Heart left ventricle (tissue), 13 donors: Measurements from ENCODE around the gene MBD3.

Experiments used
- CTCF ChIP-seq, 12 donors: fragments of 200-600 bp; sonication (generic) in 4 of 12; IDR thresholded peaks; one replicate each; pipeline versions ENCODE4 v1.5.0 to v1.8.0; 2018 to 2022; ENCODE audit warnings: antibody characterized with exemption in 12 of 12, mild to moderate bottlenecking in 5 of 12
- POLR2A ChIP-seq, 2 donors: fragments of 450-650 bp; IDR thresholded peaks; one replicate each; pipeline ENCODE4 v1.6.1; 2017; ENCODE audit warnings: antibody characterized with exemption in 2 of 2, mild to moderate bottlenecking in 2 of 2, moderate library complexity in 2 of 2
- donor health status: ischemic (EF 13 %, LVEDD 7.1; RV severe dilation, severe dysfunction).
- donor health status: DM: no; HTN: yes; CAD: no.
- donor health status: DM: no; HTN: no; CAD: no.
- donor health status: ischemic (EF 25% LVEDD 6.9; RV normal size, moderate dysfunction).
- donor health status: ischemic (EF 25% LVEDD 5.7; RV mildly dilated, moderate dysfunction).
- donor health status: ischemic (EF 35%, LVEDD 5.7; RV mildly dilated, moderate dysfunction).
- donor health status: nonischemic (EF 11% LVEDD 7.7; RV severe dilation, severe dysfunction).
- donor health status: DM: yes; HTN: yes; CAD: no.
- donor health status: PGD.
- donor health status: ischemic (EF 29% LVEDD 5.4; RV normal size, mild dysfunction).
- donor health status: nonischemic (EF 23%, LVEDD 6.1; RV moderate dilation, normal function).

GRCh38 chr19:1634242-1634937 is 41.7 kb upstream of the MBD3 start:
- no peak for TF ChIP-seq POLR2A (IDR thresholded peaks at IDR 0.05)
- TF ChIP-seq CTCF (IDR thresholded peaks at IDR 0.05) = no peak
